Lower leg skin (tissue), 4 donors: Measurements from ENCODE around the gene AURKAIP1. TPM values are rescaled to one million over a fixed set of nuclear protein-coding genes. Genes with fewer than 3 reads are reported as not detected.
A peak's percentile ranks its signal among the peaks of the same experiment; 100 is the strongest.
"Not testable (repeated sequence)": the region's sequence is repeated elsewhere in the genome, so short reads cannot be mapped to it uniquely, and the experiment has no call there.

ENCODE experiments used
- DNase-seq, 2 donors: peaks; one replicate each; pipeline ENCODE4 v3.0.0-alpha.2; 2019; ENCODE audit warnings: low spot score in 2 of 2
- H3K4me3 ChIP-seq: fragments of 200-600 bp; sonication (generic); 2 replicates; pipeline ENCODE4 v1.5.1; 2017; ENCODE audit warnings: mild to moderate bottlenecking, low read depth; ENCODE audit not compliant: poor library complexity, severe bottlenecking
- POLR2A ChIP-seq, 2 donors: fragments of 450-650 bp; IDR thresholded peaks; one replicate each; pipeline ENCODE4 v1.6.1; 2016 to 2017; ENCODE audit warnings: antibody characterized with exemption in 2 of 2, mild to moderate bottlenecking in 1 of 2, moderate library complexity in 1 of 2
- WGBS, 2 donors: methylation state at CpG; one replicate each; pipeline ENCODE4 v1.1.5; 2018; 5-methylcytosine and 5-hydroxymethylcytosine counted together
- intact Hi-C: fragments of 100-400 bp; cut with DNase I; formaldehyde crosslinking; loops from one replicate; pipeline ENCODE4 v1.15.0; 2023; ENCODE audit warnings: low total_unique reads
- total RNA-seq, 4 donors: library from RNA; depleted of rRNA; stranded (reverse); fragments of >200 nt; gene quantifications; one replicate each; pipeline ENCODE4 v1.1.0, GENCODE V29; 2016
- TF ChIP-seq, protein P1 (sequence below), 3 donors: fragments of 450-650 bp; IDR thresholded peaks; one replicate each; pipeline ENCODE4 v1.5.1; 2016; ENCODE audit warnings: antibody characterized with exemption in 3 of 3, mild to moderate bottlenecking in 3 of 3, moderate library complexity in 2 of 3

AURKAIP1 gene
- total RNA-seq, 4 donors from 2014 or later = 97.3 to 140 (median 114) TPM

- intact Hi-C loops = no loop called here
- peak in 1 of 2 donors; percentile 95 for DNase-seq
- no peak overlapping the region for H3K4me3 ChIP-seq
- 24 to 29% methylated on average over 14 to 25 of the region's 26 CpGs for WGBS, 2 donors
- TF ChIP-seq, protein P1, sequence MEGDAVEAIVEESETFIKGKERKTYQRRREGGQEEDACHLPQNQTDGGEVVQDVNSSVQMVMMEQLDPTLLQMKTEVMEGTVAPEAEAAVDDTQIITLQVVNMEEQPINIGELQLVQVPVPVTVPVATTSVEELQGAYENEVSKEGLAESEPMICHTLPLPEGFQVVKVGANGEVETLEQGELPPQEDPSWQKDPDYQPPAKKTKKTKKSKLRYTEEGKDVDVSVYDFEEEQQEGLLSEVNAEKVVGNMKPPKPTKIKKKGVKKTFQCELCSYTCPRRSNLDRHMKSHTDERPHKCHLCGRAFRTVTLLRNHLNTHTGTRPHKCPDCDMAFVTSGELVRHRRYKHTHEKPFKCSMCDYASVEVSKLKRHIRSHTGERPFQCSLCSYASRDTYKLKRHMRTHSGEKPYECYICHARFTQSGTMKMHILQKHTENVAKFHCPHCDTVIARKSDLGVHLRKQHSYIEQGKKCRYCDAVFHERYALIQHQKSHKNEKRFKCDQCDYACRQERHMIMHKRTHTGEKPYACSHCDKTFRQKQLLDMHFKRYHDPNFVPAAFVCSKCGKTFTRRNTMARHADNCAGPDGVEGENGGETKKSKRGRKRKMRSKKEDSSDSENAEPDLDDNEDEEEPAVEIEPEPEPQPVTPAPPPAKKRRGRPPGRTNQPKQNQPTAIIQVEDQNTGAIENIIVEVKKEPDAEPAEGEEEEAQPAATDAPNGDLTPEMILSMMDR (IDR thresholded peaks at IDR 0.05) = peak in 1 of 3 donors; percentile 83
- no peak for TF ChIP-seq POLR2A (IDR thresholded peaks at IDR 0.05)
Measured at GRCh38 chr1:1371746-1372711, 3.0 kb downstream of the AURKAIP1 start.

DNA sequence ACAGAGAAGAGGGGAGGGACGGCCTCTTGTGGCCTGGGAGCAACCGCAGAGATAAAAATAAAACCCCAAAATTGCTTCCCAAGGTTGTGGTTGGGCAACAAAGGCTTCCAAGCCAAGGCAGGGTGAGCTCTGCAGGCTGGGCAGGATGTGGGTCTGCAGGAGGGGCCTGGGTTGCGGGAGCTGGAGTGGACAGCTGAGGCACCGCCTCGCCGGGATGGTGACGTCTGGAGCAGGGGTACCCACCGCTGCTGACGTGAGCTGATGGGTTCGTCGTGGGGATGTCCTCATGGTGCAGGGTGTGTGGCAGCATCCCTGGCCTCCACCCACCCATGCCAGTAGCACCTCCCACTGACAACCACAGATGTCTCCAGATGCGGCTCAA lies 3.7 kb downstream of the AURKAIP1 start:
- TF ChIP-seq, protein P1 (IDR thresholded peaks at IDR 0.05) = no peak
- TF ChIP-seq POLR2A (IDR thresholded peaks at IDR 0.05) = no peak
- WGBS, 2 donors = 40 to 41% methylated on average over 3 to 10 of the region's 12 CpGs
- no peak overlapping the region for H3K4me3 ChIP-seq
- DNase-seq = no peak
- intact Hi-C loops = no loop called here

DNA sequence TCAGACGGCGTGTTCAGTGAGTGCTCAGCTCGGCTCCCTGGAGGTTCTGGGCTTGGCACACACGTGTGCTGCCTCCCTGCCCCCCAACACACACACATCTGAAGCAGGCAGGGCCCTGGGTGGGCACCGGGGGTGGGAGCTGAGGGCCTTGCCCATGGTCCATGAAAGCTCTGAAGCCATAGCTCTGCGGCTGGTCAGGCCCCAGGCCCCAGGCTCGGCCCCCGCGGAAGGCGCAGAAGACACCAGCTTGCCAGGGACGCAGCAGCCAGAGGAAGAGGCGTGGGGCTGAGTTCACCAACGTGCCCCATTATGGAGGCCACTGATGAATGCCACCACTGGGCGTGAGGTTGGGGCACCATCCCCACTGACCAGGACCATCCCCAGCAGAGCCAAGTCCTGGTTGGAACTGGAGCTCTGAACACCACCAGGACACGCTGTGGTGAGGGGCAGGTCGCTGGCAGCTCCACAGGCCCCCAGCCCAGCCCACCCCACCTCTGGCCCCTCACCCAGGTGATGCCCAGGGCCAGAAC lies 4.2 kb downstream of the AURKAIP1 start:
- intact Hi-C loops = no loop called here
- no peak overlapping the region for H3K4me3 ChIP-seq
- WGBS, 2 donors = 76 to 79% methylated on average over 12 to 15 of the region's 16 CpGs
- DNase-seq = no peak
- TF ChIP-seq POLR2A (IDR thresholded peaks at IDR 0.05) = no peak
- TF ChIP-seq, protein P1 (IDR thresholded peaks at IDR 0.05) = no peak

DNA sequence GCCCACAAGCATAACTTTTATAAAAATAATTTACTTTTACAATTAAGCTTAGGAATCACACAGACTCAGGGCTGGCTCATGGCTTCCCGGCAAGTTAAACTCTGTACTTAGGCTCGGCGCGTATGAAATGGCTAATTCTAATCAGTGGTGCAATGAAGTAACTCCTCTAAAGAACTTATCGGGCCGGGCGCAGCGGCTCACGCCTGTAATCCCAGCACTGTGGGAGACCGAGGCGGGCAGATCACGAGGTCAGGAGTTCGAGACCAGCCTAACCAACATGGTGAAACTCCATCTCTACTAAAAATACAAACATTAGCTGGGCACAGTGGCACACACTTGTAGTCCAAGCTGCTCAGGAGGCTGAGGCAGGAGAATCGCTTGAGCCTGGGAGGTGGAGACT lies 4.9 kb downstream of the AURKAIP1 start:
- WGBS, 2 donors = 82 to 98% methylated on average over 14 of the region's 14 CpGs
- intact Hi-C loops, DNase-seq, H3K4me3 ChIP-seq: not testable (repeated sequence)

DNA sequence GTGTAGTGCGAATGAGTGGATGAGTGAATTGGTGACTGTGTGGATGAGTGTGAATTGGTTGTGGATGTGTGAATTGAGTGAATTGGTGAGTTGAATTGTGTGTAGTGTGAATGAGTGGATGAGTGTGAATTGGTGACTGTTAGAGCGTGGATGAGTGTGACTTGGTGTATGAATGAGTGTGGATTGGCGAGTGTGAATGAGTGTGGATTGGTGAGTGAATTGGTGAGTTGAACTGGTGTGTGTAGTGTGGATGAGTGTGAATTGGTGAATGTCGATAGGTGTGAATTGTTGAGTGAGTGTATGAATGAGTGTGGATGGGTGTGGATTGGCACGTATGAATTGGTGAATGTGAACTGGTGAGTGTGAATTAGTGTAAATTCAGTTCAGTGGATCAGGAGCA lies 7.7 kb downstream of the AURKAIP1 start:
- H3K4me3 ChIP-seq = no peak overlapping the region
- TF ChIP-seq POLR2A (IDR thresholded peaks at IDR 0.05) = no peak
- TF ChIP-seq, protein P1 (IDR thresholded peaks at IDR 0.05) = no peak
- 93 to 95% methylated on average over 5 of the region's 5 CpGs for WGBS, 2 donors
- intact Hi-C loops = no loop called here
- no peak for DNase-seq

GRCh38 chr1:1366699-1367066 lies 8.3 kb downstream of the AURKAIP1 start:
- no peak overlapping the region for H3K4me3 ChIP-seq
- DNase-seq = no peak
- TF ChIP-seq, protein P1 (IDR thresholded peaks at IDR 0.05) = no peak
- no peak for TF ChIP-seq POLR2A (IDR thresholded peaks at IDR 0.05)
- WGBS, 2 donors = 92 to 96% methylated on average over 2 to 3 of the region's 3 CpGs
- intact Hi-C loops = no loop called here
